8988T (cell line): ENCODE data around the gene WTAP.
"Not testable (repeated sequence)": the region's sequence is repeated elsewhere in the genome, so short reads cannot be mapped to it uniquely, and the experiment has no call there.

Experiments
- DNase-seq: peaks from one replicate; pipeline ENCODE4 v3.0.0; 2011

The WTAP gene

DNA sequence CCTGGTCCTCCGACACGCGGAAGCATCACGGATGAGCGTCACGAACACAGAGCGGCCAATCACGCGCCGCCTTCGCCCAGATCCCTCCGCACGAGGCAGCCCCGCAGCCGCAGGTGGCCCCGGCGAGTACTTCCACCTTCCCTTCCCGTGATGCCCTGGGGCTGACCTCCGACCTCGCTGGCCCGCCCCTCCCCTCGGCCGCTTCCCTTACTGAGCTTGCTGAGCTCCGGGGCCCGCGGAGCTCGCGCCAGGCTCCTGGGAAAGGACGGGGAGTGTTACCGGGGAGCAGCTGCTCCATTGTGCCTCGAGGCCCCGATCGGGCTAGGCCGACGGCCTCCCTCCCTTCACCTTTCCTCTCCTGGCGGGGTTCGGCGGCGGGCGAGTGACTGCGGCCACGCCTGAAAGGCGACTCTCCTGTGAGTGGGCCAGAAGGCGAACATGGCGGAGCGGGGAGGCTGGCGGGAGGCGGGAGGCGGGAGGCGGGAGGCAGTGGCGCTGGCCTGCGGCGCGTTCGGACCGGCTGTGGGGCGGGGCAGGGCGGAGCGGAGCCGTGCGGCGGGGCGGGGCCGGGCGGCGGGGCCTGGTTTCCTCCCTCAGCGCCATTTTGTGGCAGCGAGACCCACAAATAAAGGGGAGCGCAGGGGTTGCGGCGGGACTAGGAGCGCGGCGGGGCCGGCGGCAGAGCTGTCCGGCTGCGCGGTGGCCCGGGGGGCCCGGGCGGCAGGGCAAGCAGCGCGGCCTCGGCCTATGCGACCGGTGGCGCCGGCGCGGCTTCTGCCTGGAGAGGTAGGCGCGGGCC lies at the start of gene WTAP:
Gene WTAP (plus strand): TSS at position 589 of the 799 bp plus-strand sequence. CDS start 8,760 bp downstream, outside the sequence.
- peak; percentile 79 for DNase-seq

DNA sequence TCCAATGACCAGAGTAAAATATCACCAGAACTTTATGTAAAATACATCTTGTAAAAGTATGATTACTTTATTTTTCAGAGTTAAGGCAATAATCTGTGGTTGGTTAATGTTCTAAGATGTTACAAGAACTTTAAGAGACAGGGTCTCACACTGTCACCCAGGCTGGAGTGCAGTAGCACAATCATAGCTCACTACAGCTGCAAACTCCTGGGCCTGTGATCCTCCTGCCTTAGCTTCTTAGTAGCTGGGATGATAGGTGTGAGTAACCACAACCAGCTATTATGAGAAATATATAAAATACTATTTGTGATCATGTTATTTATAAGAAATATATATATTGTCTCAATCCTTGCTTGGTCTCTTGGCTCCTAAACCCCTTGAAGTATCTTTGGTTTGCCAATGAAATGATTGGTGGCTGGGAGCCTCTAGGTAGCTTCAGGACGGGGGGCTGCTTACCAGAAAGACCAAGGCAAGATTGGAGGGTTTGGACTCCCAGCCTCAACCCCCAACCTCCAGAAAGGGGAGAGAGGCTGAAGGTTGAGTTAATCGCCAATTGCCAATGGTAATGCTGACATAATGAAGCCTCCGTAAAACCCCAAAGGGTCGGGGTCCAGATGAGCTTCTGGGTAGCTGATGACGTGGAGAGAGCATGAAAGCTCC lies 49.7 kb upstream of the WTAP start:
- DNase-seq = no peak

DNA sequence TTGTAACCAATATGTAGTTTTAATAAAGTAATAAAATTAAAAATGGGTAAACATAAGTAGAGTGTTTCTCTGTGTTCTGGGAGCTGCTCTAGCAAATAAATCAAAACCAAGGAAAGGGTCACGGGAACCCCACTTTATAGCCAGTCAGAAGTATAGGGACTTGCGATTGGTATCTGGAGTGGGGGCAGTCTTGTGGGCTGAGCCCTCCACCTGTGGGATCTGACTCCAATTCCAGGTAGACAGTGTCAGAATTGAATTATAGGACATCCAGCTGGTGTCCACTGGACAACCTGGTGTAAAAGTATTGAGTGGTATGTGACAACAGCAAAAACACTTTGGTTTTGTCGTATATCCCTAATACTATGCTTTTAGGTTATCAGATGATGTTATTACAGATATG lies 48.7 kb upstream of the WTAP start:
- DNase-seq = no peak

DNA sequence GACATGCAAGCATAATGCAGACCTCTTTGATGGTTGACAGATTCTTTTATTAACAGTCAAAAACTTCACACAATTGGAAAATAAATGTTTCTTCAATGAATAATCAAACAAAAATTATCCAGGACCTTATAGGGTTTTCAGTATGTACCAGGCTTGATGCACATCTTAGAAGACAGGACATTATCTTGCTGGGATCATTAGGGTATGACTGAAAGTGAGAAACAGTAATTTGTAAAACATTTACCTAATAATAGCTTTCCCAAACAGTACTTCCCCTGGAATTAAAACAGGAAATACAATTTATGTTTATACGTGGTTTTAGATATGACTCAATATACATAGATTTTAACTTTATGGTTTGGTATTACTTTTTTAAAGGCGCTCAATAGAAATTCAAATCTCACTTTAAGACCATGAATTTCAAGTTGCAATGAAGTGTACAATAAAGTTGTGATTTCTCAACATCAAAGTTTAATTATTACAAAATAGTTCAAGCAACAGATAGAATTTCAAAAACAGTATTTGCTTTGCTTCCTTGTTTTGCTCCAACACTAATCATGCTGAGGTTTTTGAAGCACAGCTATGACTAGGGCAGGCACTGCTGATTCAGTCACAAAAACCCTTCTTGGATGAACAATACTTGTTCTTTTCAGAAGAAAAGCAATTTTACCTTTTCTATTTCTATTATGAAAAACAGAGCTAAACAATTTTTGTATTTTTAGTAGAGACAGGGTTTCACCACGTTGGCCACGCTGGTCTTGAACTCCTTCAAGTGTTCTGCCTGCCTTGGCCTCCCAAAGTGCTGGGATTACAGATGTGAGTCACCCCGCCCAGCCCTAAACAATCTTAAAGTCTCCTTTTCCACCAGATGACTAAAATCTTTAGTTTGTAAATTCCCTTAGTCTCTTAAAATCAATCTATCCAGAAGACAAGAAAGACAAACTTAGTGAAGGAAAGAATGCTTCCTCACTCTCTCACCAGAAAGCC lies 47.9 kb upstream of the WTAP start:
- DNase-seq = no peak

DNA sequence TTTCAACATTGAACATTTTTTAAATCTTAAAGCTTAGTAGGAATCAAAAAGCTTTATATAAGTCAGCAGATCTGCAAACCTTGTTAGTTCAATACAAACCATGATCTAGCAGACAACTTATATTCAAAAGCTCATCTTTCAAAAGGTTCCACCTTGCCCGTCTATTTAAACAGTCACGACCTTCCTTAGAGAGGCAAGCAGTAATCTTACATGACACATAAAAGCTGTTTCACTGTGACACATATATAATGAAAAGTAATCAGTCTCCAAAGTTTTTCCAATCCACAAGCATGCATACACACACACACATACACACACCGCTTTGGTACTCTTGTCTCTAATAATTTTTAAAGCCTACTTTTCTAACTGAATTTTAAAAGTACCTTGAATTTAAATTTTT lies 47.2 kb upstream of the WTAP start:
- no peak for DNase-seq

DNA sequence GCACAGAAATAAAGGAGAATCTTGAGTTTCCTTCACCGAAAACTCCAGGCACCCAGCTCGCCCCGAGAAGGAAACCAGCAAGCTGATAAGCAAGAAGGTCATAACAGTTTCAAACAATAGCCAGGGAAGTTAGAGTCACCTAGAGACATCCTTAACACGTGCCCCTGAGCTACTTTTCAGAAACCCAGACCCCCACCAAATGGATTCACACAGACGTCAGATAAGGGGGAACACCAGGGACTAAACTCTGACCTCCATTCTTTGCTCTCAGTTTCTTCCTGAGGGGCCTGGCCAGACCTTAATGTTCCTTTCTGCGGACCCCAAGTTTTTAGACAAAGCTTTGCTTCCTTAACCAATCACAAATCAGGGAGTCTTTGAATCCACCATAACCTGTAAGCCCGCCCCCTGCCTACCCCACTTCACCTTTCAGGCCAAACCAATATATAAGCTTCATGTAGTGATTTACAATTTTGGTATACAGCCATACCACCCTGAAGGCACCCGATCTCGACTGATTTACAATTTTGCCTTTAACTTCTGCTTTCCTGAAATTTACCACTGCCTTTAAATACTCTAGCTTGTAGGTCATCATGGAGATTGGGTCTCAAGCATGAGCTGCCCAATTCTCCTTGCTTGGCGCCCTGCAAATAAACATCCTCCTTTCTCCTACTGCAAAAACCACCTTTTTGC lies 46.0 kb upstream of the WTAP start:
- no peak for DNase-seq

DNA sequence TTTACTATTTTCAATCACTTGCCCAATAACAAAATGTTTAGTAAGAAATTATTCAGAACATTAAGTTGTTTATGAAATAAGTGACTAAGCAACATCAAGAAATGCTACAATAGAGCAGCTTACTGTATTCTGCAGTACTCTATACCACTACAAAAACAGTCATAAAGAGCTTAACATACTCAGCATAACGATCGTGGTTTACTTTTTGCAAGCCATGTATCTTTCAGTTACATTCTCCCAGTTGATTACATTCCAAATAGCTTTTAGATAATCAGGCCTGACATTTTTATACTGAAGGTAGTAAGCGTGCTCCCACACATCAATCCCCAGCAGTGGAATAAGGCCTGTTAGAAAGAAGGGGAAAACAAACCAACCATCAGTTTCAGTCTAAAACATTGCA lies 45.0 kb upstream of the WTAP start:
- DNase-seq = no peak

DNA sequence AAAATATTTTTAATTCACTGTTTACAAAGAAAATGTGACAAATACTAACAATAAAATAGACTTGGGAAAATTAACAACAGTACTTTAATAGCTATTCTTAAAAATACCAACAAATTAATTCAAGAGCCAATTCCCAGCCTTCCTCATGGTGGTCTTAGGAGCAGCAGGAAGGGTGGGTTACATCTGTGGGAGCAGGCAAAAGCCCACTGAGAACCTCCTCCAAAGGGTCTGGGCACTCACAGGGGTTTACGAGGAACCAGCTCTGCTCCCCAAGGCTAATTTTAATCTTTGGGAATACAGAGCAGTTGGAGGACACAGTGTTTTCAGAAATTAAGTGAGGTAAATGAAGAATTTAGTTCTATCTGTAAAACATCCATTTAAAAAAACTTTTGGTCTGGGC lies 44.5 kb upstream of the WTAP start:
- no peak for DNase-seq

DNA sequence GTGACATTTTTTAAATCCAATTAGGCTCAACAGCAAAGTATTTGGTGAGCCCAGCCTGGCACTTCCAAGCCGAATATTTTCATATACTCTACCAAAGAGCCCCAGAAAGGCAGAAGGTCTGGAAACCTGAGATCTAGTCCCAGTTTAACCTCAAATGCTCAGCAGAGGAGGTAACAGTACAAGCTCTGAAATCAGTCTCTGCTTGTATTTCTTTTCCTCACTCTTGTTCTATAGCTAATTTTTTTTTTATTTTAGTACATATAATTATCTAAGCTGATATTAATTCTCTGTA lies 43.3 kb upstream of the WTAP start:
- DNase-seq = no peak

DNA sequence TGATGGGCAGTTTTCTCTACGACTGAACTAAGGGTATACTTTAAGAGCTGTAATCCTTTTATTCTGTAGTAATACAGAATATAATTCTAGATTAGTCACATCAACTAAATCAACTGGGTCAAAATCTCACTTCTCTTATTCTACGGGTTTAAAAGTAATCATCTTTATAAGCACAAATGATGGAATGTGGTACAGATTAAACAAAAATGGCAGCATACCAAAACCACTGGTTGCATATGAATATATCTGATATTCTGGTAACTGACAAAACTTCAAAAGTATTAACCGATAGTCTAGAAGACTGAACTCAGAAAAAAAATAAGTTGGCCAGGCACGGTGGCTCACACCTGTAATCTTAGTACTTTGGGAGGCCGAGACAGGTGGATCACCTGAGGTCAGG lies 41.3 kb upstream of the WTAP start:
- DNase-seq = no peak

DNA sequence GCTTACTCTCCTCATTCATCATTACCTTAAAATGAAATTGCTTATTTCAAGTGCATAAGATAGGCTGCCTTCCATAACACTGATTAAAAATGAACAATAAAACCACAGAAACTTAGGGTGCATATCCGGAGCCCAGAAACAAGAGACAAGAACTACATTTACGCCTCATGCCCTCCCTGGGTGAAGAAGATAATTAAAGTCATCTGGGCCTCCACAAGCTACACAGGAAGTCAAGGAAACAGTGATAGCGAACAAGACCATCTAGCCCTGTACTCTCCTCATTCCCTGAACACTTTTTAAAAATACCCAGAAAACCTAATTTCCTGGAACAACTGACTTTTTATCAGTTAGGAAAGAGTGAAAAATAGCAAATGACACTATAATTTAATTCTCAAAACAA lies 40.6 kb upstream of the WTAP start:
- DNase-seq = no peak

DNA sequence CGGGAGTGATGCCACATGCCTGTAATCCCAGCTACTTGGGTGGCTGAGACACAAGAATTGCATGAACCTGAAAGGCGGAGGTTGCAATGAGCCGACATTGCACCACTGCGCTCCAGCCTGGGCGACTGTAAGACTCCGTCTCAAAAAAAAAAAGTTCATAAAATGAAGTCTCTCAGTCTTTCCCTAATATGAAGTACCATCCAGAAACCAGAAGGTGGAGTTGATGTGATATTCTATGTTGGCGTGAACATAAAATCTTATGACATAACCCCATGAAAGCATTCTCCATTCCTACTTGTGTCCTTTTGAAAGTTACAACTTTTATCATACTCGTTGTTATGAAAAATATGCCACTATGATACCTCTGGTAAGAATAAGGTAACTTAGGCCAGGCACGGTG lies 40.0 kb upstream of the WTAP start:
- no peak for DNase-seq

DNA sequence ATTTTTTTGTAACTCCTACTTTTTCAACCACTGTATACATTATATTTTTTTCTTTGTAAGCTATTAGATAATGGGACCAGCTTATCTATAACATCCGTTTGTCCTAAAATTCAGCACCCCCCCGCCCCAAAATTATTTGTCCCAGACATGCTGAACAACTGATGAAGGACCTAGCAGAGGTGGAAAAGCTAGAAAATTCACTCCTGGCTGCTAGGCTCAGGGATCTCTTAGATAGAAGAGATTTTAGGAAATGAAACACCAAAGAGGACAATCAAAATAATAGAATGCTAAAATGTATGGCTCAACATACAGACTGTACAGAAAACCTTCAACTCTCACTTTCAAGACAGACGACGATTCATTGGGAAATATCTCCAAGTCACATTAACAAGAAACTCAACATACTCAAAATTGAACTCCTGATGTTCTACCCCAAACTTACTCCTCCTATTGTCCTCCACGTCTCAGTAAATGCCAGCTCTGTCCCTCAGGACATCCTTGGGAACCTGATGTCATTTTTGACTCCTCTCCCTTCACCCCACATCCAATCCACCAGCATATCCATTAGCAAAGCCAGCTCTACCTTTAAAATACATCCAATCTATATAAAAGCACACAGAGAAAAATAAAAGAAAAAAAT lies 38.9 kb upstream of the WTAP start:
- no peak for DNase-seq

DNA sequence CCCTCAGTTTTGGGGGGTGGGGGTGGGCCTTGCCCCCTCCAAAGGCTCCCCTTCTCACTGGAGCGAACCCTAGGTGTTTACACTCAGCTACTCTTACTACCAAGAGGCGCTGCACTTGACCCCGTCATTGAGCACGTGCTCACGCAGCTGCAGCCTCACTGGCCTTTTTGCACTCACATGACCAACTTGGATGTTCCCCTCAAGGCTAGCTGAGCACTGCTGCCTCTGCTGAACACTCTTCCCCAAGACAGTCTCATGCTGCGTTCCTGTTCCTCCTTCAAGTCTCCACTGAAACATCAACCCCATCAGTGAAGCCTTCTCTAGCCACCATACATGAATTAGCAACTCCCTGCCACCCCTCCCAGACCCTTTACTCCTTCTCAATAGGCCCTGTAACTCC lies 38.3 kb upstream of the WTAP start:
- DNase-seq = no peak

DNA sequence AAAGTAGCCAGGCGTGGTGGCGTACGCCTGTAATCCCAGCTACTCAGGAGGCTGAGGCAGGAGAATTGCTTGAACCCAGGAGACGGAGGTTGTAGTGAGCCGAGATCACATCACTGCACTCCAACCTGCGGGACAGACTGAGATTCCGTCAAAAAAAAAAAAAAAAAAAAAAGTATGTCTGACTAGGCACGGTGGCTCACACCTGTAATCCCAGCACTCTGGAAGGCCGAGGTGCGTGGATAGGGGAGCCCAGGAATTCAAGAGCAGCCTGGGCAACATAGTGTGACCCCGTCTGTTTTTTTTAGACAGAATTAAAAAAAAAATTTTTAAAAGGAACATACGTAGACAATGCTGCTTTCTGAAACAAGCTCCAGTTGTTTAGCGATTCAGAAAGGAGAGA lies 37.2 kb upstream of the WTAP start:
- not testable (repeated sequence) for DNase-seq

DNA sequence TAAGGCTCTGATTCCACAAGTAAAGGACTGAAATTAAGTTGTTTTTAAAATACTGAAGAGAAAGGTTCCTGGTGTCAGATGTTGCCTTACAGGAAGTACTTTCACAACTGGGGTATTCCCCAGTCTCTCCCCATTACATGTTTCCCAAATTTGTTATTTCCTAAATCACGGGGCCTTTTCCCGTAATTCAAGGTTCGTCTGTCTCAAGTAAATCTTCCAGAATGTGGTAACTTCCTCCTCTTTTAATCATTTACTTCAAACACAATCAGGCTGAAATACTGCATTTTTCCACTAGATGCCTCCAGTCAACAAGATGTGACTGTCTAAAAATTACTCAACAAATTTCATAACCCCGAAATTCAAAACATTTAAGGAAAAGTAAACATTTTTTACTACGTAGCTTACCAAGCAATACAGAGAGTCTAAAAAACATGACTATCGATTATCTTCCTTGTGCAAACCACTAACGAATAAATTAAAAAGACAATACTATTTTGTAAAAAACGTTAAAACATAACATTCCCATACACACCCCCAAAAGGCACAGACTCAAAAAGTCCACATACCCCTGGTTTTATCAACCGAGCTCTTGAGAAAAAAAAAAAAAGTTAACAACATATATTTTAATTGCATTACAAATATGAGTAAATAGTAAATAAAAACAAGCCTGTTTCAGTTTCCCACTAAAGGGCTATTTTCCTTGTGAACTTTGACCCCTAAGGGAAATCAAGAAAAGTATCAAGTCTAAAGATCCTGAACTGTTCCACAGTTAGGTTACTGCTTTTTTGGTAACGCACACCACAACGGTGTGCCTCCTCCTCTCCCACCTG lies 36.0 kb upstream of the WTAP start:
- DNase-seq = no peak

DNA sequence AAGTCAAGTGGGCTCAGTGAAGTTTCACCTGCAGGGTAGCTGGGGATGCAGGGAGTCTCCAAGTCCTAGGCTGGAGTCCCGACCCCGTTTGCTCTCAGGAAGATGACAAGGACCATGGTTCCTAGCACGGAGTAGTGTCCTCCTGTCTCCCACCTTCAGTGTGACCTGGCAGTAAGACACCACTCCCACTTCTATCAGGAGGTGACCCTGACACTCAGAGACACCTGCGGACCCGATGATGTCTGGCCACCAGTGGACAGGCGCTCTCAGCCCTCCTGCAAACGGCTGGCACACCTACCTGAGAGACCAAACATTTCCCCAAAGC lies 35.4 kb upstream of the WTAP start:
- no peak for DNase-seq

DNA sequence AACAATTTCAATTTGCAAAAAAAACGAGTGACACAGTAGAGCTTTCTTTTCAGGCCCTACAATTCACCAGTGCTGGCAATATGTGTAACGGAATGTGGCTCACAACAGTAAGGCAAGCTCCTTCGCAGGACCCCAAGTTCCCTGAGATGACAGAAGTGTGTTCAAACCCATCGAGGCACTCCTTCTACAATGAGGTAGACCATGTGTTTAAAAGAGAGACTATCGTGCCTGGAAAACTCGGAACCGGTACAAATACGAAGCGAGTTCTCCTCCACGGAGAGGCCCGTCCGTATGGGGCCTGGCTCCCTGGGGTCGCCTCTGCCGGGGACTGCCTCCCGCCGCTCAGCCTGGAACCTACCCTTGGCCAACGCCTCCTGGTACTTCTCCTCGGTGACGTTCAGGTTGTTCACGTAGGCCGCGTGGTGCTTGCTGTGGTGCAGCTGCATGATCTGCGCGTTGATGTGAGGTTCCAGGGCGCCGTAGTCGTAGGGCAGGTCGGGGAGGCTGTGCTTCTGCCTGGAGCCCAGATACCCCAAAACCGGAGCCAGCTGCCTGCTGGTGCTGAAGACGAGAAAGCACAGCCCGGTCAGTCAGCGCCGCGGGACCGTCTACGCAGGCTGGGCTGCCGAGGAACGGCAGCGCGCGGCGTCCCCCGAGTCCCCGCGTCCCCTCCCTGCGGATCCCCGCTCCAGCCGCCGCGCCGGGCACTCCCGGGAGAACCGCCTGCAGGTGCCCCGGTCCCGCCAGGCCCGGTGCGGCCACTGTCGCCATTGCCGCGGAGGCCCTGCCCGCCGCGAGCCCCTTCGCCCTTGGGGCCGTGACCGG lies 34.8 kb upstream of the WTAP start:
- peak; percentile 41 for DNase-seq

DNA sequence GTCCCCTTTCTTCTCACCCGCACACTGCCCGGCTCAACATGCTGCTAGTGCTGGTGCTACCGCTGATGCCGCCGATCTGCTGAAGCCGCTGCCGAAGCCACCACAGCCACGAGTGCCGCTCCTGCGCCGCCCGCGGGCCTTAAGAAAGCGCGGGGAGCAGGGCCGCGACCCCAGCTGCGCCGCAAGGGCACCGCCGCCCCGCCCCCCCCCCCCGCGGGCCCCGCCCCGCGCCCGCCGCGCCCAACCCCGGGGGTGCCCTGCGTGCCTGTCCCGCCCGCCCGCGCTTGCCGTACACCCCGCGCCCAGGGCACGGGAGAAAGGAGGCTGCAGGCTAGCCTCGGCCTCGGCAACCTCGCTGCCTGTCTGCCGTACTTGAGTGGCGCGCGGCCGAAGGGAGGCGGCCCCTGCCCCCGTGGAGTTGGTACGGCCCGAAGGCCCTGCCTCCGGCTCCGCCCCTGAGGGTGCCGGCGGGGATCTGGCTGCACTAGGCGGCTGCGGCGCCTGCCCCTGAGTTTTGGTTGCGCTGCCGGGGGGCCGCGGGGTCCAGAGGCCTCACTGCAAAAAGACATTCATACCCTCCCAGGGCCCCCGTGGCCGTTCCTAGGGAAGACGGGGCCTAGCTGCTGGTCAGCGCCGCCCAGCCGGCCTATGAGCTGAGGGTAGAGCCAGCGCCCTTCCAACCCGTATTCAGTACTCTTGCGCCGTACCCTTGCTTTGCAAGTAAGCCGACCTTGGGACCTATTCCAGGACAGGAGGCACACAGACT lies 34.0 kb upstream of the WTAP start, which contains the start of gene SOD2:
Gene SOD2 (minus strand): TSS at position 114 of the 766 bp plus-strand sequence. CDS start 74 bp downstream, at position 40.
- peak; percentile 77 for DNase-seq
